ENCODE measurements around the gene ARIH1. TPM values are rescaled to one million over a fixed set of nuclear protein-coding genes. Genes with fewer than 3 reads are reported as not detected.

The ARIH1 gene
- total and polyA plus RNA-seq, 2 experiments from 2014 or later, result 24.5 to 29.5 TPM

DNA sequence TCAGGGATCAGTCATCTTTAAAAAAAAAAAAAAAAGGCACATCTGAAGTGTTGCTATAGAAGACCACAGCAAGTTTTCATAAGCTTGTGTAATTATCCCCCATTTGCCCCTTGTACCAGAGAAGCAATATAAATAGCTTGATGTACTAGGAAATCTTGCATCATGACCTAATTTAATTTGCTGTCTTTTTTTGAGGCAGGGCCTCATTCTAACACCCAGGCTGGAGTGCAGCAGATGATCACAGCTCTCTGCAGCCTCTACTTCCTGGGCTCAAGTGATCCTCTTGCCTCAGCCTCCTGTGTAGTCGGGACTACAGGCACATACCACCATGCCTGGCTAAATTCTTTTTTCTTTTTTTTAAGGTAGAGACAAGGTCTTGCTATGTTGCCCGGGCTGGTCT, 88.7 kb downstream of the ARIH1 start:
- no peak overlapping the region for H3K4me2 ChIP-seq (ENCODE audit: unreplicated experiment)
- H3K4me1 ChIP-seq (ENCODE audit: insufficient read depth), result peaks cover 3% of the 10 kb centered on the region; the same call in 1 of the 2 replicates
- H3K27ac ChIP-seq, result no peak overlapping the region
- H2AFZ ChIP-seq, result no peak overlapping the region
- H3K9ac ChIP-seq, result no peak overlapping the region
- H4K20me1 ChIP-seq (ENCODE audit: insufficient read depth), result 0 out of 2 replicates have a peak, but pooled peaks cover 4% of the 10 kb centered on the region
- no peak overlapping the region for H3K4me3 ChIP-seq
- H3K79me2 ChIP-seq (ENCODE audit: insufficient read depth), result peaks cover 97% of the 10 kb centered on the region
- peaks cover 53% of the 10 kb centered on the region for H3K36me3 ChIP-seq (ENCODE audit: low read depth)
- no peaks in the 10 kb centered on the region for H3K9me3 ChIP-seq (ENCODE audit: low read depth)
- in situ Hi-C loops (cut with MboI), result no loop called here
- WGBS, 2 experiments (ENCODE audit: low coverage in 1 of 2, low lambda C conversion rate in 2 of 2, missing lambda C conversion rate in 2 of 2), result 91 to 96% methylated on average over 2 of the region's 2 CpGs
- no peak for TF ChIP-seq EZH2phosphoT487 (IDR thresholded peaks at IDR 0.05; ENCODE audit: insufficient read depth, low read depth)
- TF ChIP-seq EZH2 (IDR thresholded peaks at IDR 0.05; ENCODE audit: insufficient read depth, poor library complexity, severe bottlenecking), result no peak
- no peaks in the 10 kb centered on the region for H3K9me2 ChIP-seq (ENCODE audit: insufficient read depth)
- no peak for DNase-seq
- H3F3A ChIP-seq (ENCODE audit: insufficient read depth), result no peaks in the 10 kb centered on the region
- no peaks in the 10 kb centered on the region for H3K27me3 ChIP-seq (replicated peaks; ENCODE audit: insufficient read depth)

DNA sequence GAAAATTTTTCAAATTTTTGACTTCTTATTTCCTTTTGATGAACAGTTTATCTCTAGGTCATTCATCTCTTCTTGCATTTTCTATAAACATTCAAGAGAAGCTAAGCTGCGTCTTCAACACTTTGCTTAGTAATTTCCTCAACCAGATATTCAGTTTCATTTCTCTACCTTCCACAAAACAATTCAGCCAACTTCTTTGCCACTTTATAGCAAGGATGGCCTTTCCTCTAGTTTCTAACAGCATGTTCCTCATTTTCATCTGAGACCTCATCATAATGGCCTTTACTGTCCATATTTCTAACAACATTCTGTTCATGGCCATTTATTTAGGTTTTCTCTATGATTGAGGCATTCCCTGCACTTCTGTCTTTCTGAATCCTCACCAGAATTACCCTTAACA, 90.0 kb downstream of the ARIH1 start:
- Histone ChIP-seq H3K27me3 (replicated peaks; ENCODE audit: insufficient read depth) (no peaks in the 10 kb centered on the region), H3K9ac (no peak overlapping the region), H3K4me1 (ENCODE audit: insufficient read depth) (no peaks in the 10 kb centered on the region), H3K36me3 (ENCODE audit: low read depth) (peaks cover 57% of the 10 kb centered on the region), H3K27ac (no peak overlapping the region), H3K9me2 (ENCODE audit: insufficient read depth) (no peaks in the 10 kb centered on the region), H3K79me2 (ENCODE audit: insufficient read depth) (peaks cover 97% of the 10 kb centered on the region), H4K20me1 (ENCODE audit: insufficient read depth) (no peaks in the 10 kb centered on the region), H3K4me2 (ENCODE audit: unreplicated experiment) (no peak overlapping the region), H3K9me3 (ENCODE audit: low read depth) (no peaks in the 10 kb centered on the region), H3K4me3 (no peak overlapping the region), H2AFZ (no peak overlapping the region), H3F3A (ENCODE audit: insufficient read depth) (no peaks in the 10 kb centered on the region)
- DNase-seq, result no peak
- 93 to 100% methylated on average over 1 of the region's 1 CpG for WGBS, 2 experiments (ENCODE audit: low coverage in 1 of 2, low lambda C conversion rate in 2 of 2, missing lambda C conversion rate in 2 of 2)
- in situ Hi-C loops (cut with MboI), result no loop called here
- TF ChIP-seq EZH2 (IDR thresholded peaks at IDR 0.05; ENCODE audit: insufficient read depth, poor library complexity, severe bottlenecking) (no peak), EZH2phosphoT487 (IDR thresholded peaks at IDR 0.05; ENCODE audit: insufficient read depth, low read depth) (no peak)

GRCh38 chr15:72566973-72567372, 92.8 kb downstream of the ARIH1 start:
- no peak for DNase-seq
- H4K20me1 ChIP-seq (ENCODE audit: insufficient read depth), result no peaks in the 10 kb centered on the region

GRCh38 chr15:72570059-72570458, 95.9 kb downstream of the ARIH1 start:
- H3K27ac ChIP-seq, result no peak overlapping the region
- no peak overlapping the region for H3K4me2 ChIP-seq (ENCODE audit: unreplicated experiment)
- H4K20me1 ChIP-seq (ENCODE audit: insufficient read depth), result no peaks in the 10 kb centered on the region
- no peak overlapping the region for H3K4me3 ChIP-seq
- no peaks in the 10 kb centered on the region for H3K4me1 ChIP-seq (ENCODE audit: insufficient read depth)
- DNase-seq, result no peak
- peaks cover 64% of the 10 kb centered on the region for H3K36me3 ChIP-seq (ENCODE audit: low read depth)
- WGBS, 2 experiments (ENCODE audit: low coverage in 1 of 2, low lambda C conversion rate in 2 of 2, missing lambda C conversion rate in 2 of 2), result 90 to 96% methylated on average over 1 of the region's 1 CpG
- no peak for TF ChIP-seq EZH2 (IDR thresholded peaks at IDR 0.05; ENCODE audit: insufficient read depth, poor library complexity, severe bottlenecking)
- TF ChIP-seq EZH2phosphoT487 (IDR thresholded peaks at IDR 0.05; ENCODE audit: insufficient read depth, low read depth), result no peak
- no peaks in the 10 kb centered on the region for H3K9me2 ChIP-seq (ENCODE audit: insufficient read depth)
- no peaks in the 10 kb centered on the region for H3K9me3 ChIP-seq (ENCODE audit: low read depth)
- no peak overlapping the region for H2AFZ ChIP-seq
- no peak overlapping the region for H3K9ac ChIP-seq
- in situ Hi-C loops (cut with MboI), result no loop called here
- peaks cover 68% of the 10 kb centered on the region for H3K79me2 ChIP-seq (ENCODE audit: insufficient read depth)
- no peaks in the 10 kb centered on the region for H3F3A ChIP-seq (ENCODE audit: insufficient read depth)
- no peaks in the 10 kb centered on the region for H3K27me3 ChIP-seq (replicated peaks; ENCODE audit: insufficient read depth)

More at GRCh38 chr15:72566973-72567372, 92.8 kb downstream of the ARIH1 start:
- Histone ChIP-seq H3K9ac (no peak overlapping the region), H3K79me2 (ENCODE audit: insufficient read depth) (peaks cover 94% of the 10 kb centered on the region), H3K27me3 (replicated peaks; ENCODE audit: insufficient read depth) (no peaks in the 10 kb centered on the region), H3K27ac (no peak overlapping the region), H3K9me3 (ENCODE audit: low read depth) (no peaks in the 10 kb centered on the region), H3K4me2 (ENCODE audit: unreplicated experiment) (no peak overlapping the region), H3K4me1 (ENCODE audit: insufficient read depth) (no peaks in the 10 kb centered on the region), H2AFZ (no peak overlapping the region), H3K4me3 (no peak overlapping the region), H3K9me2 (ENCODE audit: insufficient read depth) (no peaks in the 10 kb centered on the region), H3F3A (ENCODE audit: insufficient read depth) (no peaks in the 10 kb centered on the region), H3K36me3 (ENCODE audit: low read depth) (peaks cover 69% of the 10 kb centered on the region)
- TF ChIP-seq EZH2 (IDR thresholded peaks at IDR 0.05; ENCODE audit: insufficient read depth, poor library complexity, severe bottlenecking) (no peak), EZH2phosphoT487 (IDR thresholded peaks at IDR 0.05; ENCODE audit: insufficient read depth, low read depth) (no peak)
- in situ Hi-C loops (cut with MboI), result no loop called here
- WGBS, 2 experiments (ENCODE audit: low coverage in 1 of 2, low lambda C conversion rate in 2 of 2, missing lambda C conversion rate in 2 of 2), result 98 to 100% methylated on average over 1 of the region's 1 CpG

DNA sequence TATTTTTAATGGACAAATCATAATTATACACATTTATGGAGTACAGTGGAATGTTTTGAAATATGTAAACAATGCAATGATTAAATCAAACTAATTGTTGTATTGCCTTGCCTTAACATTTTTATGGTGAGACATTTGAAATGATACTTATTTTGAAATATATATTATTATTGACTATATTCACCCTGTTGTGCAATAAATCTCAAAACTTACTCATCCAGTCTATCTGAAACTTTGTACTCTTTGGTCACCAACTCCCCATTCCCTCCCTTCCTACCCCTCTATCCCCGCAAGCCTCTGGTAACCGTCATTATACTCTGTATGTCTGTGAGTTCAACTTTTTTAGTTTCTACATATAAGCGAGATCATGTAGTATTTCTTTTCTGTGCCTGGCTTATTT, 105.7 kb downstream of the ARIH1 start:
- H4K20me1 ChIP-seq (ENCODE audit: insufficient read depth), result no peaks in the 10 kb centered on the region
- H3K9me3 ChIP-seq (ENCODE audit: low read depth), result no peaks in the 10 kb centered on the region
- H3K27me3 ChIP-seq (replicated peaks; ENCODE audit: insufficient read depth), result no peaks in the 10 kb centered on the region
- TF ChIP-seq EZH2 (IDR thresholded peaks at IDR 0.05; ENCODE audit: insufficient read depth, poor library complexity, severe bottlenecking) (no peak), EZH2phosphoT487 (IDR thresholded peaks at IDR 0.05; ENCODE audit: insufficient read depth, low read depth) (no peak)
- H3K4me1 ChIP-seq (ENCODE audit: insufficient read depth), result no peaks in the 10 kb centered on the region
- H3F3A ChIP-seq (ENCODE audit: insufficient read depth), result peaks cover 9% of the 10 kb centered on the region; the same call in 1 of the 2 replicates
- H3K36me3 ChIP-seq (ENCODE audit: low read depth), result peaks cover 67% of the 10 kb centered on the region
- no peak overlapping the region for H3K9ac ChIP-seq
- in situ Hi-C loops (cut with MboI), result no loop called here
- H3K79me2 ChIP-seq (ENCODE audit: insufficient read depth), result peaks cover 49% of the 10 kb centered on the region
- H3K27ac ChIP-seq, result no peak overlapping the region
- 97 to 99% methylated on average over 3 of the region's 3 CpGs for WGBS, 2 experiments (ENCODE audit: low coverage in 1 of 2, low lambda C conversion rate in 2 of 2, missing lambda C conversion rate in 2 of 2)
- H3K4me3 ChIP-seq, result no peak overlapping the region
- H3K9me2 ChIP-seq (ENCODE audit: insufficient read depth), result no peaks in the 10 kb centered on the region
- no peak overlapping the region for H2AFZ ChIP-seq
- H3K4me2 ChIP-seq (ENCODE audit: unreplicated experiment), result no peak overlapping the region
- peak; percentile 8 for DNase-seq
